ENCODE results near the gene OR4B1.

- TF ChIP-seq, protein P1, sequence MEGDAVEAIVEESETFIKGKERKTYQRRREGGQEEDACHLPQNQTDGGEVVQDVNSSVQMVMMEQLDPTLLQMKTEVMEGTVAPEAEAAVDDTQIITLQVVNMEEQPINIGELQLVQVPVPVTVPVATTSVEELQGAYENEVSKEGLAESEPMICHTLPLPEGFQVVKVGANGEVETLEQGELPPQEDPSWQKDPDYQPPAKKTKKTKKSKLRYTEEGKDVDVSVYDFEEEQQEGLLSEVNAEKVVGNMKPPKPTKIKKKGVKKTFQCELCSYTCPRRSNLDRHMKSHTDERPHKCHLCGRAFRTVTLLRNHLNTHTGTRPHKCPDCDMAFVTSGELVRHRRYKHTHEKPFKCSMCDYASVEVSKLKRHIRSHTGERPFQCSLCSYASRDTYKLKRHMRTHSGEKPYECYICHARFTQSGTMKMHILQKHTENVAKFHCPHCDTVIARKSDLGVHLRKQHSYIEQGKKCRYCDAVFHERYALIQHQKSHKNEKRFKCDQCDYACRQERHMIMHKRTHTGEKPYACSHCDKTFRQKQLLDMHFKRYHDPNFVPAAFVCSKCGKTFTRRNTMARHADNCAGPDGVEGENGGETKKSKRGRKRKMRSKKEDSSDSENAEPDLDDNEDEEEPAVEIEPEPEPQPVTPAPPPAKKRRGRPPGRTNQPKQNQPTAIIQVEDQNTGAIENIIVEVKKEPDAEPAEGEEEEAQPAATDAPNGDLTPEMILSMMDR (conservative IDR thresholded peaks at IDR 0.05; ENCODE audit: low read depth, low read length): no peak
- no peak for TF ChIP-seq EZH2 (IDR thresholded peaks at IDR 0.05; ENCODE audit: low read length, unreplicated experiment)
Measured at GRCh38 chr11:48167380-48167779, 49.2 kb upstream of the OR4B1 start.
